Hepatocyte (in vitro differentiated cells): ENCODE results near the gene PIGQ.

Experiments used
- CTCF ChIP-seq: fragments of 200-600 bp; sonication (generic); IDR thresholded peaks from 2 replicates; pipeline ENCODE4 v1.5.1; 2016; ENCODE audit warnings: antibody characterized with exemption, mild to moderate bottlenecking; ENCODE audit not compliant: poor library complexity
- EZH2 ChIP-seq: fragments of 200-600 bp; sonication (generic); IDR thresholded peaks from 2 replicates; pipeline ENCODE4 v1.6.1; 2016; ENCODE audit warnings: antibody characterized with exemption, mild to moderate bottlenecking, borderline replicate concordance
- EZH2phosphoT487 ChIP-seq: fragments of 200-600 bp; sonication (generic); IDR thresholded peaks from one replicate; pipeline ENCODE4 v1.6.1; 2018; ENCODE audit warnings: antibody characterized with exemption, mild to moderate bottlenecking, low read depth, moderate library complexity; ENCODE audit not compliant: unreplicated experiment, severe bottlenecking

- TF ChIP-seq CTCF (no peak), EZH2 (no peak), EZH2phosphoT487 (no peak)
Measured at GRCh38 chr16:525123-525519, 44.6 kb upstream of the PIGQ start.
